Mesothelial cell of epicardium (in vitro differentiated cells): Measurements from ENCODE around the gene EXD2. TPM values are rescaled to one million over a fixed set of nuclear protein-coding genes. Genes with fewer than 3 reads are reported as not detected.
"Not testable (repeated sequence)": the region's sequence is repeated elsewhere in the genome, so short reads cannot be mapped to it uniquely, and the experiment has no call there.

Experiments used
- DNase-seq, 2 experiments: peaks; one replicate each; pipeline ENCODE4 v3.0.0; 2021; ENCODE audit warnings: low spot score in 2 of 2; ENCODE audit not compliant: unreplicated experiment in 2 of 2
- H3K27ac Mint-ChIP-seq: 2 replicates; pipeline ENCODE4 v1.8.0; 2021; ENCODE audit warnings: mixed read lengths
- H3K27me3 Mint-ChIP-seq: 2 replicates; pipeline ENCODE4 v1.8.0; 2021; ENCODE audit warnings: low read depth, mixed read lengths
- H3K36me3 Mint-ChIP-seq: 2 replicates; pipeline ENCODE4 v1.8.0; 2021; ENCODE audit warnings: mixed read lengths
- H3K4me1 Mint-ChIP-seq: 2 replicates; pipeline ENCODE4 v1.8.0; 2021; ENCODE audit warnings: mixed read lengths
- H3K4me3 Mint-ChIP-seq: 2 replicates; pipeline ENCODE4 v1.8.0; 2021; ENCODE audit warnings: mild to moderate bottlenecking, moderate library complexity, mixed read lengths
- H3K9me3 Mint-ChIP-seq: 2 replicates; pipeline ENCODE4 v1.8.0; 2021; ENCODE audit warnings: mixed read lengths
- total RNA-seq: library from RNA; stranded (reverse); gene quantifications from 3 replicates; pipeline ENCODE4 v1.2.1, GENCODE V29; 2021
- TF ChIP-seq, protein P1 (sequence below): fragments of 200-600 bp; sonication (generic); IDR thresholded peaks from one replicate; pipeline ENCODE4 v1.5.0; 2021; ENCODE audit warnings: antibody characterized with exemption; ENCODE audit not compliant: unreplicated experiment

Gene EXD2
- total RNA-seq, 1 donor from 2014 or later: 30.6 TPM

GRCh38 chr14:69204753-69205152 lies 13.5 kb downstream of the EXD2 start:
- TF ChIP-seq, protein P1, sequence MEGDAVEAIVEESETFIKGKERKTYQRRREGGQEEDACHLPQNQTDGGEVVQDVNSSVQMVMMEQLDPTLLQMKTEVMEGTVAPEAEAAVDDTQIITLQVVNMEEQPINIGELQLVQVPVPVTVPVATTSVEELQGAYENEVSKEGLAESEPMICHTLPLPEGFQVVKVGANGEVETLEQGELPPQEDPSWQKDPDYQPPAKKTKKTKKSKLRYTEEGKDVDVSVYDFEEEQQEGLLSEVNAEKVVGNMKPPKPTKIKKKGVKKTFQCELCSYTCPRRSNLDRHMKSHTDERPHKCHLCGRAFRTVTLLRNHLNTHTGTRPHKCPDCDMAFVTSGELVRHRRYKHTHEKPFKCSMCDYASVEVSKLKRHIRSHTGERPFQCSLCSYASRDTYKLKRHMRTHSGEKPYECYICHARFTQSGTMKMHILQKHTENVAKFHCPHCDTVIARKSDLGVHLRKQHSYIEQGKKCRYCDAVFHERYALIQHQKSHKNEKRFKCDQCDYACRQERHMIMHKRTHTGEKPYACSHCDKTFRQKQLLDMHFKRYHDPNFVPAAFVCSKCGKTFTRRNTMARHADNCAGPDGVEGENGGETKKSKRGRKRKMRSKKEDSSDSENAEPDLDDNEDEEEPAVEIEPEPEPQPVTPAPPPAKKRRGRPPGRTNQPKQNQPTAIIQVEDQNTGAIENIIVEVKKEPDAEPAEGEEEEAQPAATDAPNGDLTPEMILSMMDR: no peak
- peaks cover 5% of the 10 kb centered on the region for H3K36me3 Mint-ChIP-seq
- H3K27ac Mint-ChIP-seq: no peak overlapping the region
- H3K9me3 Mint-ChIP-seq: no peaks in the 10 kb centered on the region
- H3K4me1 Mint-ChIP-seq: peaks cover 3% of the 10 kb centered on the region
- no peak overlapping the region for H3K4me3 Mint-ChIP-seq
- H3K27me3 Mint-ChIP-seq: no peaks in the 10 kb centered on the region
- no peak for DNase-seq

GRCh38 chr14:69207435-69208041 lies 16.2 kb downstream of the EXD2 start:
- no peak for DNase-seq
- Mint-ChIP-seq H3K9me3 (no peaks in the 10 kb centered on the region), H3K27ac (no peak overlapping the region), H3K36me3 (peaks cover 19% of the 10 kb centered on the region), H3K27me3 (no peaks in the 10 kb centered on the region), H3K4me3 (no peak overlapping the region), H3K4me1 (peaks cover 3% of the 10 kb centered on the region)
- TF ChIP-seq, protein P1: no peak

- Mint-ChIP-seq H3K27ac (no peak overlapping the region), H3K4me1 (peaks cover 3% of the 10 kb centered on the region), H3K4me3 (no peak overlapping the region), H3K27me3 (no peaks in the 10 kb centered on the region), H3K9me3 (no peaks in the 10 kb centered on the region), H3K36me3 (peaks cover 19% of the 10 kb centered on the region)
- TF ChIP-seq, protein P1: no peak
- no peak for DNase-seq
These were observed 17.4 kb downstream of the EXD2 start for GRCh38 chr14:69208666-69209065.

DNA sequence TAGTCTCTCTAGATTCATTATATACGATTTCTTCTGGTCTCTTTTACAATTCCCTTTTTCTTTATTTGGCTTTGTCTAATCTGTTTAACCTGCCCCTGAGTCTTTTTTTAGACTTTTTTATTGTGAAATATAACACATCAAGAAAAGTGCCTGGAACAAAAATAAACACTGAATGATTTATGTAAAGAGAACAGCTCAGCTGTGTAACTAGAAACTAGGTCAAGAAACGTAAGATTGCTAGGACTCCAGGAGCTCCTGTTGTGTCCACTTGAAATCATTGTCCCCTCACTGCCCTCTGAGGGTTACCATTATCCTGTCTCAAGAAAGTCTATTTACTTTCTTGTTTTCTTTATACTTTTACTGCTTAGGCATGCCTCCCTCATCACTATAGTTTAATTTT lies 23.1 kb downstream of the EXD2 start:
- Mint-ChIP-seq H3K9me3 (peaks cover 8% of the 10 kb centered on the region), H3K27me3 (no peaks in the 10 kb centered on the region), H3K4me1 (no peaks in the 10 kb centered on the region), H3K27ac (peak overlapping the region; percentile 14), H3K4me3 (no peak overlapping the region), H3K36me3 (peaks cover 49% of the 10 kb centered on the region)
- DNase-seq: no peak
- TF ChIP-seq, protein P1: no peak

DNA sequence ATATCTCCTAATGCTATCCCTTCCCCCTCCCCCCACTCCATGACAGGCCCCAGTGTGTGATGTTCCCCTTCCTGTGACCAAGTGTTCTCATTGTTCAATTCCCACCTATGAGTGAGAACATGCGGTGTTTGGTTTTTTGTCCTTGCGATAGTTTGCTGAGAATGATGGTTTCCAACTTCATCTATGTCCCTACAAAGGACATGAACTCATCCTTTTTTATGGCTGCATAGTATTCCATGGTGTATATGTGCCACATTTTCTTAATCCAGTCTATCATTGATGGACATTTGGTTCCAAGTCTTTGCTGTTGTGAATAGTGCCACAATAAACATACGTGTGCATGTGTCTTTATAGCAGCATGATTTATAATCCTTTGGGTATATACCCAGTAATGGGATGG lies 26.4 kb downstream of the EXD2 start:
- peaks cover 40% of the 10 kb centered on the region for H3K36me3 Mint-ChIP-seq
- H3K9me3 Mint-ChIP-seq, H3K4me1 Mint-ChIP-seq, H3K27ac Mint-ChIP-seq, H3K27me3 Mint-ChIP-seq, DNase-seq, H3K4me3 Mint-ChIP-seq: not testable (repeated sequence)

- Mint-ChIP-seq H3K27me3 (no peaks in the 10 kb centered on the region), H3K4me3 (no peak overlapping the region), H3K4me1 (peaks cover 8% of the 10 kb centered on the region), H3K36me3 (peaks cover 17% of the 10 kb centered on the region), H3K9me3 (no peaks in the 10 kb centered on the region), H3K27ac (no peak overlapping the region)
- no peak for DNase-seq
- TF ChIP-seq, protein P1: no peak
These were observed 33.6 kb downstream of the EXD2 start for GRCh38 chr14:69224946-69225345.
